GM18526 (cell line): ENCODE measurements around the gene PFKFB4.

Experiments
- POLR2A ChIP-seq: IDR thresholded peaks from 3 replicates; pipeline ENCODE4 v1.6.1; 2011; ENCODE audit not compliant: insufficient read length; ENCODE audit errors: extremely low read depth

The PFKFB4 gene

GRCh38 chr3:48504051-48504946 lies 52.3 kb downstream of the PFKFB4 start, which contains the start of gene SHISA5:
SHISA5 (minus strand) TSS chr3:48504174; CDS start chr3:48504094, 80 bp downstream.
- peak; percentile 59 for TF ChIP-seq POLR2A

- no peak for TF ChIP-seq POLR2A
Observed at GRCh38 chr3:48503401-48504050, 53.1 kb downstream of the PFKFB4 start.

GRCh38 chr3:48502728-48503168 lies 53.9 kb downstream of the PFKFB4 start:
- no peak for TF ChIP-seq POLR2A

GRCh38 chr3:48502121-48502520 lies 54.5 kb downstream of the PFKFB4 start:
- no peak for TF ChIP-seq POLR2A

GRCh38 chr3:48501196-48501595 lies 55.4 kb downstream of the PFKFB4 start:
- no peak for TF ChIP-seq POLR2A

GRCh38 chr3:48500656-48501055 lies 55.9 kb downstream of the PFKFB4 start:
- no peak for TF ChIP-seq POLR2A

GRCh38 chr3:48493203-48493501 lies 63.5 kb downstream of the PFKFB4 start:
- TF ChIP-seq POLR2A, result no peak

GRCh38 chr3:48492461-48493202 lies 64.0 kb downstream of the PFKFB4 start:
- TF ChIP-seq POLR2A, result no peak

GRCh38 chr3:48486952-48487351 lies 69.7 kb downstream of the PFKFB4 start:
- no peak for TF ChIP-seq POLR2A

GRCh38 chr3:48478626-48479555 lies 77.7 kb downstream of the PFKFB4 start:
- TF ChIP-seq POLR2A, result no peak

GRCh38 chr3:48477959-48478520 lies 78.6 kb downstream of the PFKFB4 start:
- no peak for TF ChIP-seq POLR2A

GRCh38 chr3:48476426-48477053 lies 80.1 kb downstream of the PFKFB4 start:
- no peak for TF ChIP-seq POLR2A

GRCh38 chr3:48475188-48475587 lies 81.4 kb downstream of the PFKFB4 start:
- TF ChIP-seq POLR2A, result no peak

GRCh38 chr3:48474619-48475018 lies 82.0 kb downstream of the PFKFB4 start:
- TF ChIP-seq POLR2A, result no peak
